Endothelial cell of umbilical vein (primary cell): ENCODE measurements around the gene IKZF3. TPM values are rescaled to one million over a fixed set of nuclear protein-coding genes. Genes with fewer than 3 reads are reported as not detected.

ENCODE experiments used
- BruUV-seq: library from RNA; stranded (reverse); fragments of 400-500 nt; replicated peaks from 2 replicates; lab custom pipeline; 2021; lab: Mats Ljungman, UMichigan
- CTCF ChIA-PET: fragments of 300-600, 350-600 bp; sonication (Branson Sonifier 250); formaldehyde crosslinking; loops from one replicate; lab custom pipeline; 2021; ENCODE audit warnings: antibody characterized with exemption, inconsistent platforms; lab: Charles Lee
- POLR2A ChIA-PET: fragments of 300-600, 350-600 bp; sonication (Branson Sonifier 250); formaldehyde crosslinking; loops from one replicate; lab custom pipeline; 2021; ENCODE audit warnings: antibody characterized with exemption, inconsistent platforms; lab: Charles Lee
- DNase-seq: peaks from one replicate; pipeline ENCODE4 v3.0.0-alpha.2; 2011; ENCODE audit warnings: low read depth, low spot score
- FAIRE-seq: peaks from 2 replicates; lab custom pipeline; 2011; peaks lifted over from hg19 to GRCh38; lab: Jason Lieb, UNC
- H2AFZ ChIP-seq: 2 replicates; pipeline ENCODE4 v1.6.0; 2012; ENCODE audit warnings: low read depth, low read length, control low read depth, inconsistent platforms
- H3K27ac ChIP-seq: 2 replicates; pipeline ENCODE4 v1.5.1; 2011; ENCODE audit warnings: low read depth, mild to moderate bottlenecking, control low read depth, low read length, moderate library complexity; ENCODE audit not compliant: insufficient read depth
- H3K27me3 ChIP-seq, 2 experiments: 2 replicates each; pipeline versions ENCODE4 v1.6.0 to v1.6.1; 2011; ENCODE audit warnings: low read length in 2 of 2, mixed read lengths in 1 of 2; ENCODE audit not compliant: control insufficient read depth in 2 of 2, insufficient read depth in 2 of 2
- H3K36me3 ChIP-seq, 2 experiments: 2 replicates in 1 of 2; 3 replicates in 1 of 2; pipeline ENCODE4 v1.5.1; 2011; ENCODE audit warnings: low read length in 2 of 2, mild to moderate bottlenecking in 1 of 2, moderate library complexity in 1 of 2; ENCODE audit not compliant: control insufficient read depth in 2 of 2, insufficient read depth in 2 of 2; ENCODE audit errors: extremely low read depth in 1 of 2
- H3K4me1 ChIP-seq: 3 replicates; pipeline ENCODE4 v1.5.1; 2011; ENCODE audit warnings: mild to moderate bottlenecking, low read length; ENCODE audit not compliant: control insufficient read depth, insufficient read depth; ENCODE audit errors: extremely low read depth
- H3K4me2 ChIP-seq: 2 replicates; pipeline ENCODE4 v1.6.1; 2011; ENCODE audit warnings: low read length, control low read depth, mixed read lengths; ENCODE audit not compliant: insufficient read depth
- H3K4me3 ChIP-seq, 3 experiments: fragments of 200-600 bp in 1 of 3; sonication (generic), shearing (Covaris generic) in 1 of 3; replicated peaks in 1 of 3; 2 replicates each; pipeline ENCODE4 v1.5.1; 2011 to 2016; ENCODE audit warnings: control low read depth in 3 of 3, low read length in 3 of 3, mild to moderate bottlenecking in 2 of 3, inconsistent platforms in 1 of 3, low read depth in 1 of 3, moderate library complexity in 1 of 3; ENCODE audit not compliant: insufficient read depth in 1 of 3
- H3K79me2 ChIP-seq: 2 replicates; pipeline ENCODE4 v1.6.0; 2012; ENCODE audit warnings: low read length, inconsistent platforms; ENCODE audit not compliant: control insufficient read depth, insufficient read depth
- H3K9ac ChIP-seq: replicated peaks from 2 replicates; pipeline ENCODE3; 2011; ENCODE audit warnings: low read length, control low read depth; ENCODE audit not compliant: insufficient read depth; ENCODE audit errors: extremely low read depth
- H3K9me1 ChIP-seq: replicated peaks from 3 replicates; pipeline ENCODE4 v1.6.0; 2011; ENCODE audit warnings: mild to moderate bottlenecking, low read length; ENCODE audit not compliant: control insufficient read depth, insufficient read depth; ENCODE audit errors: extremely low read depth
- H3K9me3 ChIP-seq: replicated peaks from 2 replicates; pipeline ENCODE4 v1.5.1; 2012; ENCODE audit warnings: low read length, inconsistent platforms; ENCODE audit not compliant: control insufficient read depth, insufficient read depth
- H4K20me1 ChIP-seq: replicated peaks from 2 replicates; pipeline ENCODE3; 2011; ENCODE audit warnings: mild to moderate bottlenecking, low read length; ENCODE audit not compliant: control insufficient read depth, insufficient read depth; ENCODE audit errors: extremely low read depth
- CTCF ChIP-seq, 2 donors: IDR thresholded peaks; 1 replicate in 1 of 2; 2 replicates in 1 of 2; pipeline ENCODE4 v1.5.1; 2011; ENCODE audit warnings: low read length in 2 of 2, mild to moderate bottlenecking in 2 of 2, moderate library complexity in 2 of 2, control low read depth in 1 of 2, inconsistent platforms in 1 of 2, low read depth in 1 of 2; ENCODE audit not compliant: insufficient read depth in 1 of 2; ENCODE audit errors: extremely low read depth in 1 of 2
- EZH2 ChIP-seq: IDR thresholded peaks from 2 replicates; pipeline ENCODE4 v1.6.1; 2012; ENCODE audit warnings: borderline replicate concordance, low read depth, mild to moderate bottlenecking, moderate library complexity, low read length, inconsistent platforms; ENCODE audit not compliant: severe bottlenecking
- FOS ChIP-seq: IDR thresholded peaks from 2 replicates; pipeline ENCODE4 v1.6.1; 2011; ENCODE audit warnings: mild to moderate bottlenecking, low read length, moderate library complexity, borderline replicate concordance; ENCODE audit not compliant: insufficient read depth
- GATA2 ChIP-seq: IDR thresholded peaks from 2 replicates; pipeline ENCODE4 v1.7.0; 2011; ENCODE audit warnings: low read depth, mild to moderate bottlenecking, moderate library complexity, mixed read lengths, low read length; ENCODE audit not compliant: insufficient read length, insufficient read depth
- JUN ChIP-seq: IDR thresholded peaks from 2 replicates; pipeline ENCODE4 v1.6.1; 2011; ENCODE audit warnings: borderline replicate concordance, low read depth; ENCODE audit not compliant: insufficient read length, insufficient read depth
- MYC ChIP-seq: IDR thresholded peaks from one replicate; pipeline ENCODE4 v1.6.1; 2011; ENCODE audit warnings: mild to moderate bottlenecking, low read depth, low read length
- POLR2A ChIP-seq: IDR thresholded peaks from 2 replicates; pipeline ENCODE4 v1.6.1; 2012; ENCODE audit warnings: low read depth, mild to moderate bottlenecking, control low read depth, low read length
- POLR2AphosphoS5 ChIP-seq: IDR thresholded peaks from 2 replicates; pipeline ENCODE4 v1.6.1; 2012; ENCODE audit warnings: low read depth, mild to moderate bottlenecking, control low read depth, low read length, moderate library complexity; ENCODE audit not compliant: insufficient read depth
- dilution Hi-C: fragments of 300-500 bp; cut with MboI; formaldehyde crosslinking; loops from one replicate; pipeline ENCODE4 v1.15.0; 2019; ENCODE audit warnings: low sequenced_read_pairs; ENCODE audit not compliant: extremely low pct_ligation_motif_present
- intact Hi-C: fragments of 100-400 bp; cut with micrococcal nuclease; formaldehyde crosslinking; loops from one replicate; pipeline ENCODE4 v1.10.0; 2022
- polyA plus RNA-seq, 4 experiments: library from polyadenylated mRNA; depleted of rRNA in 3 of 4; stranded (reverse) in 3 of 4; unstranded in 1 of 4; fragments of >200 nt; gene quantifications; 2 replicates each; pipeline versions ENCODE4 v1.2.1 to v1.2.3, GENCODE V29; 2011 to 2012; ENCODE audit warnings: missing spikeins in 1 of 4
- total RNA-seq: library from RNA; stranded (reverse); gene quantifications from 2 replicates; pipeline ENCODE4 v1.2.3, GENCODE V29; 2021
- TF ChIP-seq, protein P1 (sequence below): IDR thresholded peaks from 2 replicates; pipeline ENCODE4 v1.6.1; 2011; ENCODE audit not compliant: insufficient read depth, insufficient read length

IKZF3 gene
- total and polyA plus RNA-seq, 2 donors (not counting 3 experiments of a cell fraction or from before 2014, with no cell fraction given) = not detected

GRCh38 chr17:39782481-39782880 lies 81.6 kb downstream of the IKZF3 start:
- ChIA-PET CTCF (no interaction called here), POLR2A (no interaction called here)
- TF ChIP-seq FOS = peak; percentile 26
- no peak for TF ChIP-seq POLR2AphosphoS5
- no peak for TF ChIP-seq JUN
- TF ChIP-seq GATA2 = peak; percentile 59
- TF ChIP-seq, protein P1, sequence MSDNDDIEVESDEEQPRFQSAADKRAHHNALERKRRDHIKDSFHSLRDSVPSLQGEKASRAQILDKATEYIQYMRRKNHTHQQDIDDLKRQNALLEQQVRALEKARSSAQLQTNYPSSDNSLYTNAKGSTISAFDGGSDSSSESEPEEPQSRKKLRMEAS = no peak
- dilution Hi-C loops (no loop called here), intact Hi-C loops (loop anchor here (1.0 to 10.0 kb wide), 2 partner anchors 44 to 82 kb away; partner anchors contain the start of genes IKZF3 and ZPBP2)
- no TSS peak for BruUV-seq
- Histone ChIP-seq H4K20me1 (no peaks in the 10 kb centered on the region), H3K9me3 (no peaks in the 10 kb centered on the region), H2AFZ (no peak overlapping the region), H3K9ac (no peak overlapping the region), H3K9me1 (no peaks in the 10 kb centered on the region), H3K79me2 (no peaks in the 10 kb centered on the region), H3K36me3 (no peaks in the 10 kb centered on the region), H3K4me3 (no peak overlapping the region), H3K4me1 (no peaks in the 10 kb centered on the region), H3K27ac (no peak overlapping the region), H3K4me2 (no peak overlapping the region), H3K27me3 (peaks cover 36 to 59% of the 10 kb centered on the region in 2 experiments)
- FAIRE-seq (no peak), DNase-seq (peak; percentile 3)

GRCh38 chr17:39781861-39782213 lies 82.3 kb downstream of the IKZF3 start:
- H3K4me1 ChIP-seq = no peaks in the 10 kb centered on the region
- no peak for DNase-seq
- no peak overlapping the region for H3K27ac ChIP-seq
- no peak overlapping the region for H3K9ac ChIP-seq
- no peaks in the 10 kb centered on the region for H3K9me1 ChIP-seq
- peaks cover 37 to 61% of the 10 kb centered on the region in 2 experiments for H3K27me3 ChIP-seq
- H3K4me2 ChIP-seq = no peak overlapping the region
- TF ChIP-seq FOS (no peak), POLR2A (no peak), GATA2 (no peak), CTCF (IDR thresholded peaks at IDR 0.05; ENCODE audit: extremely low read depth in 1 of 2, insufficient read depth in 1 of 2, low read depth in 1 of 2, low read length in 2 of 2) (no peak), POLR2AphosphoS5 (no peak), JUN (no peak), MYC (no peak), EZH2 (no peak)
- TF ChIP-seq, protein P1 = no peak
- dilution Hi-C loops (no loop called here), intact Hi-C loops (loop anchor here (1.0 to 10.0 kb wide), 2 partner anchors 44 to 83 kb away; partner anchors contain the start of genes IKZF3 and ZPBP2)
- CTCF ChIA-PET = interaction anchor here (1.1 kb wide), 1 partner anchor 27 kb away, joined by 3 read pairs; no protein-coding TSS in a partner anchor
- POLR2A ChIA-PET = no interaction called here
- BruUV-seq = no TSS peak
- no peaks in the 10 kb centered on the region for H3K9me3 ChIP-seq
- H3K36me3 ChIP-seq = no peaks in the 10 kb centered on the region
- H2AFZ ChIP-seq = no peak overlapping the region
- H4K20me1 ChIP-seq = no peaks in the 10 kb centered on the region
- FAIRE-seq = no peak
- no peak overlapping the region for H3K4me3 ChIP-seq
- no peaks in the 10 kb centered on the region for H3K79me2 ChIP-seq
